Measurements from ENCODE around the gene ARNT2. TPM values are rescaled to one million over a fixed set of nuclear protein-coding genes. Genes with fewer than 3 reads are reported as not detected.
"Not testable (repeated sequence)": the region's sequence is repeated elsewhere in the genome, so short reads cannot be mapped to it uniquely, and the experiment has no call there.

Gene ARNT2
- total RNA-seq, 1 donor from 2014 or later = under 0.01 TPM

GRCh38 chr15:80489030-80489594, 84.9 kb downstream of the ARNT2 start:
- peak; percentile 27 to 59 for DNase-seq (ENCODE audit: low read depth in 2 of 2)

DNA sequence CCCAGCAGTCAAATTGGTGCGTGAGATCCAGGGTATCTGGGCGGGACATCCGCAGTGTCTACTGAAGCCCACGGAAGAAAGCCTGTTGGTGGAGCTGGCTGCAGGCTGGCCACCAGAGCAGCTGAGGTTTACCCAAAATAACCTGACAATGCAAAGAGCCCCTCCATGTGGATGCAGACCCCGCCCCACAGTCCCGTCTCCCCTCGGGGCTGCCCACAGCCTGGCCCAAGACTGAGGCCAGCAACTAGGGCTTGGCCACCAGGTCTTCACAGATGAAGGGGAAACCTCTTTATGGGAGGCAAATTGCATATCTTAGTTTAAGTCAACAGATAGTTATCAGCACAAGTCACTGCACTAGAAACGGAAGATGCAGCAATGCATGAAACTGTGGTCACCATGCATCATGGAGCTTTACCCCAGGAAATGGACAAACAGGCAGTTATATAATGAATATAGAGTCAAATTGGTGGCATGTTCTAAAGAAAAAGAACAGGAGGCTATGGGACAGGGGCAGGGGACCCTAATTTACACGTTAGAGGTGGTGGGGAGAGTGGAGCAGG, 86.3 kb downstream of the ARNT2 start:
- no peak for DNase-seq (ENCODE audit: low read depth in 2 of 2)

DNA sequence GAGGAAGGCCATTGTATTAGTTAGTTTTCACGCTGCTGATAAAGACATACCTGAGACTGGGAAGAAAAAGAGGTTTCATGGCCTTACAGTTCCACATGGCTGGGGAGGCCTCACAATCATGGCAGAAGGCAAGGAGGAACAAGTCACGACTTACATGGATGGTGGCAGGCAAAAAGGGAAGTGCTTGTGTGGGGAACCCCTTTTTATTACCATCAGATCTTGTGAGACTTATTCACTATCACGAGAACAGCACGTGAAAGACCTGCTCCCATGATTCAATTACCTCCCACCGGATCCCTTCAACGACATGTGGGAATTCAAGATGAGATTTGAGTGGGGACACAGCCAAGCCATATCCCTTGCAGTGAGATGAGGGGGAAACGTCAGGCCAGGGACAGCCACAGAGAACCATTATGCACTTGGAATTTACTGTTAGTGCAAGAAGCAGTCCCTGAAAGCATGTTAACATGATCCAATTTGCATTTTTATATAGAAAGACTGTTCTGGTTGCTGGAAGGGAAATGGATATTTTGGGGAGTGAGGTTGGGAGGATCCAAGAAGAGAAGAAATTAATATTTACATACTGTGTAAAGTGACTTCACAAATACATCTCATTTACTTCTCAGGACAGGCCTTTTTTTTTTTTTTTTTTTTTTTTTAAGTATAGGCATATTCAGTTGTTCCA, 87.1 kb downstream of the ARNT2 start:
- no peak for DNase-seq (ENCODE audit: low read depth in 2 of 2)

DNA sequence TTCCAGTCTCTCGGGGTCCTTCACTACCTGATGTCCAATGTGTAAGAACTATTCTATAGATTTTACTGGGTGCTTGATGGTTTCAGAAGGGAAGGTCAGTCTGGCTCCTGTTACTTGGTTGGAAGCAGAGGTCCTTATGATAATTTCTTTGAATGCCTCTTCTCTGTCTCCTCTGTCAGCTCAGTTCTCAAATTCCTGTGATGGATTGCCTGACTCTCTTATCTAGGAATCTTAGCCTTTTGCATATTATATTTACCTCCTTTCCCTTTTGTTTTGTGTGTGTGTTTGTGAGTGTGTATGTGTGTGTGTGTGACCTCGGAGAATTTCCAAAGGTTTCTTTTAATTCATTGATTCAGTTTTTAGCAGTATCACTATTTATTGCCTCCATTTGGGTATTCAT, 88.2 kb downstream of the ARNT2 start:
- no peak for DNase-seq (ENCODE audit: low read depth in 2 of 2)

- no peak for DNase-seq (ENCODE audit: low read depth in 2 of 2)
Measured at GRCh38 chr15:80492874-80493273, 88.7 kb downstream of the ARNT2 start.

DNA sequence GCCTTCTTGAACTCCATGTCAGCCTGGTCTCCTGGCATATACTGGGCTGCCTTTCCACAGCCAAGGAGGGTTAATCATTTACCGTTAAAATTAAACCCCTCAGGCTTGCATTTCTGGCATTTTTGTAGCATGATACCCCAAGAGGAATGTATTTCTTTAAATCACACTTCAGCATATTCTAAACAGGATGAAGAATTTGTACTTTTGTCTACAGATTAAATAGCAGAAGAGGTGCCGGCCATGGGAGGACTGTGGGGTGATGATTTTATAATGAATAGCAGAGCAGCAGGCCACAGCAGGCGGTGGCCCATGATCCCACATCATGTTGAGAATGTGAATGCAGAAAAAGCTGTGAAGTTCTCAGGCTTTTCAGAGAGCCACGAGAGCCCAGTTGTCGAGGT, 90.2 kb downstream of the ARNT2 start:
- no peak for DNase-seq (ENCODE audit: low read depth in 2 of 2)

- no peak for DNase-seq (ENCODE audit: low read depth in 2 of 2)
Measured at GRCh38 chr15:80494756-80495155, 90.6 kb downstream of the ARNT2 start.

DNA sequence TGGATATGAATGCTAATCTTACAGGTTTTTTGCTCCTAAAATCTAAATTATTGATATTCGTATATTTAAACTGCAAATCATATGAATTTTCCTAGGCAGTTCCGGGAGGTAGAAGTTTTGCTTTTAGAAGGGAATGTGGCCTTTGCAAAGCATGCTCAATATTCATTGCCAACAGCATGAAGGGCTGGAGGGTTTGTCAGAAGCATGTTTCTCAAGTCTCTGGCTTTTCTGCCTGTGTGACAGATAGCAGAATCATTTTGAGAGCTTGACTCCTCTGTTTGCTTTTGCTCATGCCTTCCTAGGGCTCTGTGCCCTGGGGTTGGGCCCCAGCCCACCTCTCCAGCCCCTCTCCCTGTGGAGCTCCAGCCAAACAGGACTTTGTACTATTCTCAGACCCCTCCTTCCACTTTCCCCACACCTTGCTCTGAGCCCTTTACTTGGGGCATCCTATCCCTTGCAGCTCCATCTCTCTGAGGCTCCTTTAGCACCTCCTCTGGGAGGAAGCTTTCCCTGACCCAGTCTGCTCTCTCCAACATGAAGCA, 91.3 kb downstream of the ARNT2 start:
- no peak for DNase-seq (ENCODE audit: low read depth in 2 of 2)

GRCh38 chr15:80496096-80496495, 91.9 kb downstream of the ARNT2 start:
- no peak for DNase-seq (ENCODE audit: low read depth in 2 of 2)

DNA sequence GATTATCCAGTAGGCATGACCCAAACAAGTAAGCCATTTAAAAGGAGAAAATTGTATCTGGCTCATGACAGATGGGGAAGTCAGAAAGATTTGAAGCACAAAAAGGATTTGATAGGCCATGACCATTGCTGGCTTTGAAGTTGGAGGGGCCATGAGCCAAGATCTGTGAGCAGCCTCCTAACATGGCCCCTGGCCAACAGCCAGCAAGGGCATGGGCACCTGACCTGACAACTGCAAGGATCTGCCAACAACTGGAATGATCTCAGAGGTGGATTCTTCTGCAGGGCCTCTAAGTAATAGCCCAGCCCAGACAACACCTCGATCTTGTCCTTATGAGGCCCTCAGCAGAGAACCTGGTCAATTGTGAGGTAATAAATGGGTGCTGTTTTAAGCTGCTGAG, 93.0 kb downstream of the ARNT2 start:
- no peak for DNase-seq (ENCODE audit: low read depth in 2 of 2)

- DNase-seq (ENCODE audit: low read depth in 2 of 2) = no peak
Measured at GRCh38 chr15:80498652-80499051, 94.5 kb downstream of the ARNT2 start.

GRCh38 chr15:80500021-80500420, 95.8 kb downstream of the ARNT2 start:
- no peak for DNase-seq (ENCODE audit: low read depth in 2 of 2)

- no peak for DNase-seq (ENCODE audit: low read depth in 2 of 2)
Measured at GRCh38 chr15:80501476-80501875, 97.3 kb downstream of the ARNT2 start.

DNA sequence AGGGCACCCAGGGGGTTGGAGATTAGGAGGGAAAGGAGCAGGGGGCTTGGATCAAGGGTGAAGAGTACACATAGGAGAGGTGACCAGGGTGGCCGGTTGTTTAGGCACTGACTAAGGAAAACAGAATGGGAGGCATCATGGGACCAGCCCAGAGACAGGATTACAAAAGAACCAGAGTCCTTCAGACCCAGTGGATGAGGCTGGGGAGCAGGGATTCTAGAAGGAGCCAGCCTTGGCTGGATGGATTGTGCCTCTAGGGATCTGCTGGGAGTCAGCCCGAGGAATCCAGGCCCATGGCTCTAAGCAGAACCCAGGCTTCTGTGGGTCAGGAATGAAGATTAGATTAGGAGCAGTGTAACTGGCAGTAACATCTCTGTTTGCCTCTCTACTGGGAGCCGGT, 98.6 kb downstream of the ARNT2 start:
- DNase-seq (ENCODE audit: low read depth in 2 of 2) = no peak

DNA sequence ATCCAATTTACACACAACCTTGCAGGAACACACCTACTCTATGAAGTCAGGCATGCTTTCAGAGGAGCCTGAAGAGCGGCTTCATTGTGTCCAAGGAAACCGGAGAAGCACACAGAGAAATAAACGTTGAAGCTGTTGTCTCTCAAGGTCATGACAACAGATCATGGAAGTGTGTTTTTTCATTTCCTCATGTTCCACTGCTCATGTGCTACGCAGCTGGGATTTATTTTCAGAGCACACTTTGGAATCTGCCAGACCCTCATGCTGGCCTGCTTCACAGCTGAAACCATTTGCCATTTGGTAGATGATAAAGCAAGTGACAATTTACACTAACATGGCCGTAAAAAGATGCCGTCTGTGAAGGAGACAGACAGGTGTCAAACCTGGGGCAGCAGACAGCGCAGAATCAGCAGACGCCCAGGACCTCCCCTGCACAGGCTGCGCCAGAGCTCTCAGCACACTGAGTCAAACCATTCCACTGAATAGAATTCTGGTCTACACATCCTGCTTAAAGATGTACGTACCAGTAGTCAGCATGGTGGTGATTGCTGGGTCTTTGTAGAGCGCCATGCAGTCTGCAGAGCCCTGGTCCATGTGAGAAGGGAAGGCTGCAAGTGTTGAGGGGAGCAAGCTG, 99.3 kb downstream of the ARNT2 start:
- DNase-seq (ENCODE audit: low read depth in 2 of 2) = no peak

- DNase-seq (ENCODE audit: low read depth in 2 of 2) = no peak
Measured at GRCh38 chr15:80504931-80505330, 100.7 kb downstream of the ARNT2 start.

DNA sequence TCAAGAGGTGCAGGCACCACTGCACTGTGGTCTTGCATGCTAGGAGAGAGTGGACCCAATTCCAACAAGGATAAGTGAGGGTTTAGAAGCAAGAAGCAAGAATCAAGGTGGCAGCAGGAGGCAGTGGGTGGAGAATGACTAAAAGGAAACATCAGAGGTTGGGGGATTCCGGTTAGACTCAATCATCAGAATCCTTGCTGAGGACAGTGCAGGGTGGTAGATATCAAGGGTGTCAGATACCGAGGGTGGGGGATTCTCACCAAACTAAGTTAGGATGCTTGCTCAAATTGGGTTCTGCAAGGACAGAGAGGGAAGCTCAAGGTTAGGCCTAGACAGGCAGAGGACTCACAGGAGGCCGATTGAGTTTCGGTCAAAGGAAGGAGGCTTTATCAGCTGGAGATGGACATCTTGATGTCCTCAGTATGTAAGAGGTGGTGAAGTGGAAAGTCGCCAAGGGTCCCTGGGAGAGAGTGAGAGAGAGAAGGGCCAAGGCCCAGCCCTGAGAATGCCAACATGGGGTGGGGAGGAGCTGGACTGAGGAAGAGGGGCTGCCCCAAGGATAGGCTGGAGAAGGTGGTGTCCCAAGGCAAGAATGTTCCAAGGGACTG, 102.2 kb downstream of the ARNT2 start:
- DNase-seq (ENCODE audit: low read depth in 2 of 2) = no peak

DNA sequence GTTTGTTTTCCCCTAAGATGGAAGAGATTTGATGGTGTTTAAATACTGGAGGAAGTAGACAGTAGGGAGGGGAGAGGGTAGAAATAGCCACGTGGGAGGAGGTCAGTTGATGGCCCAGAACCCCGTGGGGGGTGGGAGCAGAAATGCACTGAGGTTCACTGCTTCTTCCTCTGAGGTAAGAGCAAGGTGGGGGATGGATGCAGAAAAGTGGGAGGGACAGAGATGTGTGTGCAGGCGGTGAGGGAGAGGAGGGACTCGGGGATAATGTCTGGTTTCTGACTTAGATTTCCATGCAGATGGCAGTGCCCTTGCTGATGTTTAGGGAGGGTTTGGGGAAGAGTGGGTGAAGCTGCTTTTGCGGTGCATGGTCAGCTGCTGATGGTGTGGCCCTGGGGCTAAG, 102.9 kb downstream of the ARNT2 start:
- no peak for DNase-seq (ENCODE audit: low read depth in 2 of 2)

DNA sequence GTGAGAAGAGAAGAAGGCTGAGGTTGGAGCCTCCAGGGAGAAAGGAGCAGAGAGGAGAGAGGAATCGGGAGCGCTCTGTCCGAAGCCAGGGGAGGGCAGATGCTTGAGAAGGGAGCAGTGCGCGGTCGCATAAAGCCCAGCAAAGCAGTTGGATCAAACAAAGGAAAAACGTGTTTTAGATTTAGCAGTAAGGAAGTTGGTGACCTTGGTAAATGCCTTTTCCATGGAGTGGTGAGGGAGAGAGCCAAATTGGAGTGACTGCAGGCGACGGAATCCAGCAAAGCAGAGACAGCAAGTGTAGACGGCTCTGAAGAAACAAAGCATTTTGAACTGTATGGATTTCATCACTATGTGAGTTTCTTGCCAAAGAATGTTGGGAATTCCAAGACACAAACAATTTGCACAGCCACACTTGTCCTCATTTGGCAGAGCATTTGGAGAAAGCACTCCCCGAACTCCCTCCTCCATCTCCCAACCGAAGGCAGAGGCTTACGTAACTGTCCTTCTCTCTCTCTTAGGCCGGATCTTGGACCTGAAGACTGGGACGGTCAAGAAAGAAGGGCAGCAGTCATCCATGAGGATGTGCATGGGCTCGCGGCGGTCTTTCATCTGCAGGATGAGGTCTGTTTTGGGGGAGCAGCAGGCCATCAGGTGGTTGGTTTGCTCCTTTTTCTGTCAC, 103.6 kb downstream of the ARNT2 start:
- DNase-seq (ENCODE audit: low read depth in 2 of 2) = no peak

DNA sequence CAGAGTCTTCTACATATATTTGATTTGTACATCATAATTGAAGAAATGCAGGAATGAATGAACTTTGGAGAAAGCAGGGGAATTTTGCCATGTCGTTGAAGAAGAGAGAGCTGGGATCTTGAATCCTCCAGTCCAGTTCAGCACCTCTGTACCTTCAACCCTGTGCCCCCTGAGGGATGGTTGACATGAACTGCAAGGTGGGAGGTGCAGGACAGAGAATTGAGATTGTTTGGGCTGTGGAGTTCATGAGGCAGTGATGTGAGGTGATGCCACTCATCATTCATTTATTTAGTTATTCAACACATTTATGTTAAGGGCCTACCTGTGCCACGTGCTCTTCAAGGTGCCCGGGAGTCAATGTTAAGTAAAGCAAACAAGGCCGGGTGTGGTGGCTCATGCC, 104.6 kb downstream of the ARNT2 start:
- DNase-seq (ENCODE audit: low read depth in 2 of 2) = no peak

DNA sequence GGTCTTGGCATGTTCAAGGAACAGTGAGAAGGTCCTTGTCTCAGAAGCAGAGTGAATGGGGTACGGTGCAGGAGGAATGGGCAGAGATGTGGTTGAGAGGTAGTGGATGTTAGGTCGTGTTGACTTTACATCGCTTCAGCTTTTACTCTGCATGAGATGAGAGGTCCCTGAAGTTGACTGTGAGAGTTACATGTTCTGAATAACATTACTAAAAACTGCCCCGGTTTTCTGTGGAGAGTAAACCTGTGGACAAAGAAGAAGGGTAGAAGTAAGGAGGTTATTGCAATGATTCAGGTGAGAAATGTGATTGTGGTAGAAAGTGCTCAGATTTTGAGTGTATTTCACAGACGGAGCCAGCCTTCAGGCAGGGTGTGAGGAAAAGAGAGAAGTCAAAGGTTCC, 105.6 kb downstream of the ARNT2 start:
- DNase-seq (ENCODE audit: low read depth in 2 of 2) = no peak

GRCh38 chr15:80510985-80511384, 106.8 kb downstream of the ARNT2 start:
- DNase-seq (ENCODE audit: low read depth in 2 of 2) = not testable (repeated sequence)
